ENCODE results near the gene PRPSAP2. TPM values are rescaled to one million over a fixed set of nuclear protein-coding genes. Genes with fewer than 3 reads are reported as not detected.

Gene PRPSAP2
- total and polyA plus RNA-seq, 12 donors, result 13.9 to 56.9 (median 31.1) TPM

- no peaks in the 10 kb centered on the region for H3K9me3 ChIP-seq (replicated peaks in 1 of 3)
- H3K4me3 ChIP-seq, result no peak overlapping the region
- peaks cover 13% of the 10 kb centered on the region for H3K27me3 ChIP-seq
- intact Hi-C loops (cut with DNase I), result no loop called here
- no peak for DNase-seq
- no peaks in the 10 kb centered on the region for H3K4me1 ChIP-seq (replicated peaks in 1 of 2)
- H3K27ac ChIP-seq, result no peak overlapping the region
- no peak for TF ChIP-seq CTCF (IDR thresholded peaks at IDR 0.05)
- TF ChIP-seq POLR2A (IDR thresholded peaks at IDR 0.05), result no peak
- whole genome bisulfite sequencing, 4 donors, result 79 to 88% (median 81%) methylated on average over 8 of the region's 8 CpGs
- H3K36me3 ChIP-seq (replicated peaks in 1 of 2), result no peaks in the 10 kb centered on the region
Observed at GRCh38 chr17:18937981-18938691, 80.2 kb downstream of the PRPSAP2 start.

DNA sequence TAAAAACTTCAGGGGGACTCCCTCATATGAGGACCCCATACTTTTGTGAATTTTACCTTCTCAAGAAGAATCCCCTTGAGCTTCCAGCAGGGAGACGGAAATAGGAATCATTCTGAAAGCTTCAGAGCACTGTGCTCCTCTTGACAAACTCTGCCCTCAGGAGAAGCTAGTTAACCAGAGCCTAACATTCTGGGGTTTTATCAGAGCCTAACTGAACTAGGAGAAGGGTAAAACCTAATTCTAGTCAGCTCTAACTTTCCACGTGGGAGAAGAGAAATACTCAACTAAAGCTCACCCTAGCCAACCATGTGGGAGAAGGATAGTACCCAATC lies 80.7 kb downstream of the PRPSAP2 start:
- Histone ChIP-seq H3K4me1 (replicated peaks in 1 of 2) (no peaks in the 10 kb centered on the region), H3K27ac (no peak overlapping the region), H3K36me3 (replicated peaks in 1 of 2) (no peaks in the 10 kb centered on the region), H3K27me3 (peaks cover 13% of the 10 kb centered on the region), H3K9me3 (replicated peaks in 1 of 3) (no peaks in the 10 kb centered on the region), H3K4me3 (no peak overlapping the region)
- TF ChIP-seq CTCF (IDR thresholded peaks at IDR 0.05), result no peak
- no peak for TF ChIP-seq POLR2A (IDR thresholded peaks at IDR 0.05)
- 68 to 79% (median 72%) methylated on average over 2 of the region's 2 CpGs for WGBS, 4 donors
- intact Hi-C loops (cut with DNase I), result no loop called here
- no peak for DNase-seq

GRCh38 chr17:18944646-18945045 lies 86.7 kb downstream of the PRPSAP2 start:
- TF ChIP-seq POLR2A (IDR thresholded peaks at IDR 0.05) (no peak), CTCF (IDR thresholded peaks at IDR 0.05) (no peak)
- Histone ChIP-seq H3K4me1 (replicated peaks in 1 of 2) (no peaks in the 10 kb centered on the region), H3K9me3 (replicated peaks in 1 of 3) (no peaks in the 10 kb centered on the region), H3K4me3 (no peak overlapping the region), H3K27me3 (peaks cover 2% of the 10 kb centered on the region), H3K27ac (no peak overlapping the region), H3K36me3 (replicated peaks in 1 of 2) (no peaks in the 10 kb centered on the region)
- no peak for DNase-seq
- WGBS, 4 donors, result 62 to 81% (median 75%) methylated on average over 5 of the region's 5 CpGs
- intact Hi-C loops (cut with DNase I), result no loop called here

- Histone ChIP-seq H3K27me3 (no peaks in the 10 kb centered on the region), H3K4me1 (replicated peaks in 1 of 2) (no peaks in the 10 kb centered on the region), H3K27ac (no peak overlapping the region), H3K9me3 (replicated peaks in 1 of 3) (no peaks in the 10 kb centered on the region), H3K36me3 (replicated peaks in 1 of 2) (no peaks in the 10 kb centered on the region), H3K4me3 (no peak overlapping the region)
- TF ChIP-seq CTCF (IDR thresholded peaks at IDR 0.05) (no peak), POLR2A (IDR thresholded peaks at IDR 0.05) (no peak)
- WGBS, 4 donors, result 76 to 90% (median 76%) methylated on average over 2 of the region's 2 CpGs
- intact Hi-C loops (cut with DNase I), result no loop called here
- no peak for DNase-seq
Observed at GRCh38 chr17:18946536-18946935, 88.6 kb downstream of the PRPSAP2 start.

All from adrenal gland (tissue), 12 donors.